HG03558 (cell line): ENCODE measurements around the gene ZFP62.

Source experiments
- ATAC-seq: cut with Tn5 transposase; IDR thresholded peaks from one replicate; pipeline ENCODE4 v1.9.1; 2021; ENCODE audit warnings: moderate number of reproducible peaks; ENCODE audit not compliant: unreplicated experiment; ENCODE audit errors: extremely low read depth

The ZFP62 gene

DNA sequence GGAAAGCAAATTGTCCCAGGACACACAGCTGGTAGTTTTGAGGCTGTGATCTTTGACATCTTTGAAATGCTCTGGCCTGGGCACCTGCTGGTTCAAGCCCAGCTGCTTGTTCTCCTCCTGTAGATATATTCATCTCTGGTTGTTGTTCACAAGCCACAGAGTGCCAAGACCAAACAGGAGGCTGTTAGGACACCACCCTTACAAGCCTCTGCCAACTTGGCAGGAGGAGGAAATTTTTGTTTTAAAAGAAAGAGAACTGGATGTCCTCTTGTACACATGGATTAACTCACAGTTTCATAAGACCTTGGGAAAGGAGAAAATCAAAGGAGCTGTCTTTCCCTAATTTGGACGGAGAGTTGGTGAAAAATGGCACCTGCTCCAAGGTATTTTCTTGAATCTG is 8.5 kb upstream of the ZFP62 start:
- ATAC-seq = no peak

DNA sequence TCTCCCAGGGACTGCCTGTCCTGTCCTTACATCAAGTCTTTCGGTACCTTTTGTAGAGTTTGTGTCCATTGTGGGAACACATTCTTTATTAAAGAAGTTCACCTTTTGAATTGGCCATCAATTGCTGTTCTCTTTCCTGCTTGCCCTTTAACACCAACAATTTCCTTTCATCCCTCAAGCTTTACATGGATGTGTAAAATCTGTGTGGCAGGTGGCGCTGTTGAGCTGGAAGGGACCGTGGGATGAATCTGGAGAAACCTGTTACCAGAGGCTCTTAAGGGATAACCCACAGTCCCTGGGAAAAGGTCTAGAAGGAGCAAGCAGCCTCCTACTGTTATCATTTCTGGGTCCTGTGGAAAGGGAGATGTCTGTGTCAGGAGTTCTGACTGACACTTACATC is 7.9 kb upstream of the ZFP62 start:
- ATAC-seq = no peak

DNA sequence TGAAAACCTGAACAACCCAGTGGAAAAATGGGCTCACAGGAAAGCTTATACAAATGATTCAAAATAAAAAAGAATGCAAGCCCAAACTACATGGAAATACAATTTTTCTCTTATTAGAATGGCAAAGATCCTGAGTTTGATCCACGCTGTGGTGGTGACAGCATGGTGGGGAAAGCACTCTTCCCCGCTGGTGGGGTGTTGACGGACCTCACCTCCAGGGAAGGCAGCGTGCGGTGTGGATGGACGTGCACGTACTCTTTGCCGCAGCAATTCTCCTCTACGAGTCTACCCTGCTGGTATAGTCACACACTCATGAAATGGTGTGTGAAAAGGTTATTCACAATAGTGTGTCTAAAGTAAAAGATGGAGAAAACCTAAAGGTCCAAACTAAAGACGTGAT is 5.9 kb upstream of the ZFP62 start:
- no peak for ATAC-seq

DNA sequence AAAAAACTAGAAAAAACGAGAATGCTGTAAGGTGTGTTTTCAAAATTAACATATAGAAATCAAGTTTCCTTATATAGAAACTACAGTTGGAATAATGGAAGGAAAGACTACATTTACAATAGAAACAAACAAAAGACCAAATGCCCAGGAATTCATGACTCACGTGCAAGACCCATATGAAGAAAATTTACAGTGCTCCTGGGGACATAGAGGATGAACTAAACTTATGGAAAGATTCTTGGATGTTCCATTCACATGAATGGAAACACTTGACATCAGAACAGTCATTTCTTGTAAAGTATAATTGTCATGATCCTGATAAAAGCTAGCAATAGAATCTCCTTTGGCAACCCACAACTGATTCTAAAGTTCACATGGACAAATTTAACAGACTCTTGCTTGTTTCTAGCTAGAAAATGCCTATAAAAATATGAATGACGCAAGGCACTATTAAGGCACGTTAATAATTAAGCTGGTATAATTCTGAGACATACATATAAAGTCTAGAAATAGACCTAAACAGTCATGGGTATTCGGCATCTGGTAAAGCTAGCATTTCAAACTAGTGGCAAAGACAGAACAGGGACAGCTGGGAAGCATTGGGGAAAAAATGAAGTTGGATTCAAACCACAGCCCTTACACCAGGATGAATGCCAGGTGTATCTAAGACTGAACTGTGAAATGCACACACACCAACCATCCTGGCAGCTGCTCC is 5.1 kb upstream of the ZFP62 start:
- no peak for ATAC-seq

DNA sequence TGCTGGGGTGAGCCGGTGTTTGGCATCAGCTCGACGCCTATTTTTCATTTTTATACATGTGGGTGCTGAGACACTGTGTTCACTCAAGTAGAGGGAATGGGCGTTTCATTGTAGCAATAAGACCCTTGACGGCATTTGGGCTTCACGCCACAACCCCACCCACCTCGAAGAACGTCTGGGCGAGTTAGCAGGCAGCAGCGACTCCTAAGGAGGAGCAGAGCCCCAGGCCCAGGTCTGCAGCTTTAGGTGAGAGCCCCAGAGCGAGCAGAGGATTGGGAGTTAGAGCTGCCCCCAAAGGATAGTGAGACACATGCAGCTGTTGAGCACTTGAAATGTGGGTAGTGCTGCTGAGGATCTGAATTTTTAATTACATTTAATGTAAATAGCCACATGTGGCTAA is 1.6 kb upstream of the ZFP62 start:
- ATAC-seq = no peak

DNA sequence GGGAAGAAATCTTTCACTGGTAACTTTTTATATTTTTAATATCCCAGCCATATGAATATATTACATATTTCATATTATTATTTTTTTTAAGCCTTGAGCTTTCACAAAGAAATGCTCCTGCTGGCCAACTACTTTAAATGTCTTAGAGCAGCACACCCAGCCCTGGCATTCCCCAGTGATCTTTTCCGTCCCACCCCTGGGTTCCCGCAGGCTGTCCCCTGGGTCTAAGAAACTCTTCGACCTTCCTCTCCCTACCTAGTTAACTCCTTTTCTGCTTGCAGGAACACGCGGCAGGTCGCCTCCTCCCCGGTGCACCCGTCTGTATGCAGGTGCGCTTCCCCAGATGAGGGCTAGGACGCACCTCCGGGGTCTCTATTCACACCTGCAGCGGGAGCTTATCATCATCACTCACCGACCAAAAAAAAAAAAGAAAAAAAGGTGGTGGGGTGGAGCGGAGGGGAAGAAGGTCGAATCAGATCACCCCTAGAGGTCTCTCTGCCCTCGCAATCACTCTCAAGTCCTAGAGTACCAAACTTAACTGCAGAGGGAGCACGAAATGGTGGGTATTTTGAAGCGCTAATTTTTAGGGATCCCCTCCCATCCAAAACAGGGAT is 696 bp downstream of the ZFP62 start:
- ATAC-seq = peak; percentile 12

DNA sequence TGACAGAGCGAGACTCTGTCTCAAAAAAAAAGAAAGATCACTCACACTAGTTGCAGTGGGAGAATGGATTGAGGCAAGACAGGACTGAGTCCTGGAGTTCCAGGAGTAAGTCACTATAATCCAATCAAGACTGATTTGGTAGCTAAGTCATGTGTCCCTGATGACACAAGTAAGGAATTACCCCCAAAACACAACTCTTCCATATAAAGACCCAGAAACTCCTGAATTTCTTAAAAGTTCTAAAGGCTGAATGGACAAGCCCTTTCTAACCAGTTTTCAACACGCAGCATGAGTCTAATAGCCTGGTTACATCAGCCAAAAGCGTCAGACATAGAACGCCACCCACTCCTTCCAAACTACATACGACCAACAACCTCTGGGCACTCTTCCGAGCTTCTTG is 2.5 kb downstream of the ZFP62 start:
- ATAC-seq = no peak

DNA sequence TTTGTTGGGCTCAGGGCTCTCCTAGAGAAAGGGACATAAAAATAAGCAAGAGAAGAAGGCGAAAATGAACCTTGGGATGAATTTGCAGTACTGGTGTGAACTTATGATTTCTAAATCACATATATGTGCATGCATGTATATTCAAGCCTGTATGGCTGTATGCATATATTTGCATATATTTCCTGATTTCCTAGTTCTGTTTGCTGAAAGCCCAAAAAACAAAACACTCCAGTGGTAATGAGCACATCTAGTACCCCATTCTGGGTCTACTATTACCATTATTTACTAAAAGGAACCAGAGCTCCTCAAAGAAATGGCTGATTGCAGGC is 7.3 kb downstream of the ZFP62 start:
- ATAC-seq = no peak

DNA sequence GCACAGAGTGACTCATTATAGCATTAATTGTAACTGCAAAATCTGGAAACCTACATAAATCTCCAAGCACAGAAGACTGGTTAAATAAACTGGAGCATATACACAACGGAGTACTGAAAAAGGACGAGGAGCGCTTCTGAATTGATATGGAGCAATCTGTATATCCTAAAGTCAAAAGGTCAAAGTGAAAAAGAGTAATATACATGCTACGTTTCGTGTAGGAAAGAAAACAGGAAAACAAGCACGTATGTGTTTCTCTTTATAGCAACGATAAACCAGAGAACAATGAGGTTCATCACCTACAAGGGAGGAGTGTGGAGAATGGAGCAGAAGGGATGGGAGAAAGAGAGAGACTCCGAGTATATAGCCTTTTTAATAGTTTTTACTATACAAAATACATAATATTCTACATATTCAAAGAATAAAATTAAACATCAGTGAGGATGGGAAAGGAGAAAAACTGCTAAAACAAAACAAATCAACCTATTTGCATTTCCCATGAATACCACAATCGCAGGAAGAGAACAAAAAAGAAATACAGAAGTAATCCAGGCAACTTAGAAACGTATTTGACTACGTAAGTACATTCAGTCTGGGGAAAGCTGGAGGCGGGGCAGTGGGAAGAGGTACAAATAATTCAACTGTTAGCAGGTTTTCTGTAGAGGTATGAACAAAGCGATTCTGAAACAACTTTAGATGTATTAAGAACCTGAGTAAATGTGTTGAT is 7.8 kb downstream of the ZFP62 start:
- no peak for ATAC-seq

DNA sequence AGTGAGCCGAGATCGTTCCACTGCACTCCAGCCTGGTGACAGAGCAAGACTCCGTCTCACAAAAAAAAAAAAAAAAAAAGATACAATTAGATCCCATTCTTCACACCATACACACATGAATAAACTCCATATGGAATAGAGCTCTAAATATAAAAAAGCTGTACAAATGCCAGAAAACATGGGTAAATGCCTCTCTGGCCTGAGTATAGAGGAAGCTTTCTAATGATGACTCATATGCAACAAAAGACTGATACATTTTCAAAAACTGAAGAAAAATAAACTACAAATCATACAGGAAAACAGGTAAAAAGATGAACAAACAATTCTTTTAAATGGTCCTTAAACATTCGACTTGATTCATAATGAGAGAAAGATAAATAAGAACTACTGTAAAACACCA is 8.6 kb downstream of the ZFP62 start:
- ATAC-seq = no peak

DNA sequence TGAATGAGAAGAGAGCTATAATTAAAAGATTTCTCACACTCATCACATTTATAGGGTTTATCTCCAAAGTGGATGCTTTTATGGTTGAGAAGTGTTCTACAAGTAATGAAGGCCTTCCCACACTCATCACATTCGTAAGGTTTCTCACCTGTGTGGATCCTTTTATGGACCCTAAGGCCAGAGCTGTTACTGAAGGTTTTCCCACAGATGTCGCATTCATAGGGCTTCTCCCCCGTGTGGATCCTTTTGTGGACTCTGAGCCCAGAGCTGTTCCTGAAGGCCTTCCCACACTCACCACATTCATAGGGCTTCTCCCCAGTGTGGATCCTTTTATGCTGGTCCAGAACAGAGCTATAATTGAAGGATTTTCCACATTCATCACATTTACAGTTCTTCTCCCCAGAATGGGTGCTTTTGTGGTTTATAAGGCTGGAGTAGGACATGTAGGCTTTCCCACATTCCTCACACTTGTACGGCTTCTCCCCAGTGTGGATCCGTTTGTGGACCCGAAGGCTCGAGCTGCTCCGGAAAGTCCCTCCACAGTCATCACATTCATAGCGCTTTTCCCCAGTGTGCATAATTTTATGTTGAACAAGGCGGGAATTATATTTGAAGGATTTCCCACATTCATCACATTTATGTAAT is 10.5 kb downstream of the ZFP62 start:
- ATAC-seq = no peak

DNA sequence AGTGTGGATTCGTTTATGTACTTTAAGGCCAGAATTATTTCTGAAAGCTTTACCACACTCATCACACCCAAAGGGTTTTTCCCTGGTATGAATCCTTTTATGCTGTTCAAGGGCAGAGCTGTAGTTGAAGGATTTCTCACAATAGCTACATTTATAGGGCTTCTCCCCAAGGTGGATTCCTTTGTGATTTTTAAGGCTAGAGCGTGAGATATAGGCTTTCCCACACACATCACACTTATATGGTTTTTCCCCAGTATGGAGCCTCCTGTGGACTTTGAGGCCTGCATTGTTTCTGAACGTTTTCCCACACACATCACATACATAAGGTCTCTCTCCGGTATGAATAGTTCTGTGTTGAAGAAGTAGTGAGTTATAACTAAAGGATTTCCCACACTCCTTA is 11.2 kb downstream of the ZFP62 start:
- no peak for ATAC-seq

DNA sequence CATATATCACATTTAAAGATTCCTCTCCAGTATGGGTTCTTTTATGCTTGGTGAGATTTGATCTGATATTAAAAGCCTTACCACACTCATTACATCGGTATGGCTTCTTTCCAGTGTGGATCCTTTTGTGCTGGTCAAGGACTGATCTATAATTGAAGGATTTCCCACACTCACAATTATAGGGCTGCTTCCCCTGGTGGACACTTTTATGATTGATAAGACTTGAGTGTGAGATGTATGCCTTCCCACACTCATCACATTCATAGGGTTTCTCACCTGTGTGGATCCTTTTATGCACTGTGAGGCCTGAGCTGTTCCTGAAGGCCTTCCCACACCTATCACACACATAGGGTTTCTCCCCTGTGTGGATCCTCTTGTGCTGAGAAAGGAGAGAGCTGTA is 12.2 kb downstream of the ZFP62 start:
- ATAC-seq = no peak

DNA sequence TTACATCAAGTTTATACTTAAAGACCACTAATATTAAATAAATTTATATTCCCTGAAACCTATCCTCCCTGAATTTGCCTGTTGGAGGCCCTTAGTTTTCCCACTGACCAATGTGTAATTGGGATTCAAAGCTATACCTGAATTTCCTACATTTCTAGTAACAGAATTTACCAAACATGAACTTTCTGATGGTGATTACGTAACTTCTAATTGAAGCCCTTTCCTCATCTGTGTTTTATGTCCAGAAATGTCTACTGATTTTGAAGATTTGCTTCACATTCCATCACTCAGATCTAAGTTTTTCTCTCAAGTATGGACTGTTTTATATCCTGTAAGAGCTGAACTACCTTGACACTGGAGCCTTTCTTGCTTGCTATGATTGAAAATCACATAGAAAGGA is 12.8 kb downstream of the ZFP62 start:
- ATAC-seq = no peak

DNA sequence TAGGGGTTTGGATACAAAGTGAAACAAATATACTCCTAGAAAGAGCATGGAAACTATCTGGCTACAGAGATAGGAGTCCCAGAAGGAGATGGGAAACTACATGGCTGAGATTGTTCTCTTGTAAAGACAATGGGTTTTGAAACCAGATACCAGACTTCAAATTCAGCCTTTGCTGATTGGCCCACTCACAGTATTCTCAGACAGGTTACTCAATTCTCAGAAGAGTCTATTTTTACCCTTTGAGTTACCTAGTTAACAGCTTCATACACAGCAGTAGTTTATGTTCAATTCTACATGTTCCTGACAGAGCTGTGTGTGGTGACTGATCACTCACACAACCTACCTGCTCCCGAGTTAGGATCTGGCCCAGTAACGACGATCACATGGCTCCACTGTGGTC is 14.1 kb downstream of the ZFP62 start:
- no peak for ATAC-seq

DNA sequence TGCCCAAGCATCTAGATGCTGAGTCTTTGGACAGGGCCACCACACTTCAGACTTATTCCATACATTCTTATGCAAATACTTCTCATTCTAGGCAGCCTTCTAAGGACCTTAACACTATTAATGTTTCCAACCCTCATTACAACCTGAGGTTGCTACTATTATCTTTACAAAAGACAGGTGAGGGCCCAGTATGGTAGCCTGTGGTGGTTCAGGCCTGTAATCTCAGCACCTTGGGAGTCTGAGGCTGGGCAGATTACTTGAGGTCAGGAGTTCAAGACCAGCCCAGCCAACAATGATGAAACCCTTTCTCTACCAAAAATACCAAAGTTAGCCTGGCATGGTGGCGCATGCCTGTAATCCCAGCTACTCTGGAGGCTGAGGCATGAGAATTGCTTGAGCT is 16.2 kb downstream of the ZFP62 start:
- ATAC-seq = no peak

DNA sequence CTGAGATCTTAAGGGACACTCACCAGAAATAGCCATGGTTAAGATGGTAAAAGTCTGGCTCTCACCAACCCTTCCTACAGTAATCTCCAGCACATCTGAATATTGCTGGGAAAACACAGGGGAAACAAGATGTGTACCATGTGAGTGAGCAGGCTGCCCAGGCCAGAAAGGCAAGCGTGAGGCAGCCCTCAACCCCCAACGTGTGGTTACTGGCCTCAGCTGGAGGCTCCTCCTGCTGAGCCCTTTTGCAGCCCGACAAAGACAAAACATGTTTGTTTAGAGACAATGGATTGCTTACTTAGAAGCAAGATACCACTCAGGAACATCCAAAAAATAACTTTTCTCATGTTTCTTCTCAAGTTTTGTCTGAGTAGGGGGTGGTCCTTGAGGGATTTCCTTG is 16.6 kb downstream of the ZFP62 start:
- ATAC-seq = no peak

DNA sequence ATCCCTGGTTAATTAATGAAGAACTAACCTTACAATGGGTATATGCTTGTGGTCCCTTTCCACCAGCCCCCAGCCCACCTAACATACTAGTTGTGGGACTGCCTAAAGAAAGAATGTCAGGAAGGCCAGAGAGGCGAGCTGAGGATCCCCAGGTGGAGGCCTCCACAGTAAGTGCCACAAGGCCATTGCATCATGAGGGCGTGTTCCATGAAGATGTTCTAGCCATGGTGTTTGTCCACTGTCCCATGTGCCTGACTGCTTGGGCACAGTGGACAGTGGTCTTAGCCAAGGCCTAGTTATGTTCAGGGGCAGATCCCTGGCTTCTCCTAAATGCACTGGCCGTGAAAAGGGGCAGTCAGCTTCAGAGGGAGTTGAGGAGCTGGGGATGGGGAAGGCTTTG is 21.1 kb downstream of the ZFP62 start:
- ATAC-seq = no peak

DNA sequence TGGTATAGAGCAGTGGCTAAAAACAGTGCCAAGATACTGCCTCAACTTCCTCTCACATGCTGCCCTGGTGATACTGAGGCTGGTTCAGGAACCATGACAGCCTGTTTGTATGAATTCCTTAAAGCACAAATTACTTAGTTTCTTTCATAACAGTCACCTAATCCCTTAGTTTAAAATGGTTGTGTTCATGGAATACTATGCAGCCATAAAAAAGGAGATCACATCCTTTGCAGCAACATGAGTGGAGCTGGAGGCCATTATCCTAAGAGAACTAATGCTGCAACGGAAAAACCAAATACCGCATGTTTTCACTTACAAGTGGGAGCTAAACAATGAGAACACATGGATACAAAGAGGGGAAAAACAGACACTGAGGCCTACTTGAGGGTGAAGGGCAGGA is 21.8 kb downstream of the ZFP62 start:
- no peak for ATAC-seq

DNA sequence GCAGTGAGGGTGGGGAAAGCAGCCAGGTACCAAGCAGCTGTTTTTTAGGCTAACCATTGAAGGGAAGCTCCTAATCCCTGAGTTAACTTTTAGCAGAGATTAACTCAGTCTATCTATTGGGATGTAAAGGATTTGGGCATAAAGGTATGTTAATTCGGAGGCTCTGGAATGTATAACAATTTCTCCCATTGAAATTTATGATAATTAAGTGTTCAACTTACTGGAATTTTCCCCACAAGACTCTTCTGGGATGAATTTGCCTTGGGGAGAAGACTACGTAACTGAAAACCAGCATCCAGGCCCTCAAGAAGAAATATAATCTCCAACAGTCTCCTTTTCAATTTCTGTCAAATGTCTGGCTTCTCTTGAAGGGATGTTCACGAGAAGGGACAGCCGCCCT is 23.6 kb downstream of the ZFP62 start:
- ATAC-seq = no peak

DNA sequence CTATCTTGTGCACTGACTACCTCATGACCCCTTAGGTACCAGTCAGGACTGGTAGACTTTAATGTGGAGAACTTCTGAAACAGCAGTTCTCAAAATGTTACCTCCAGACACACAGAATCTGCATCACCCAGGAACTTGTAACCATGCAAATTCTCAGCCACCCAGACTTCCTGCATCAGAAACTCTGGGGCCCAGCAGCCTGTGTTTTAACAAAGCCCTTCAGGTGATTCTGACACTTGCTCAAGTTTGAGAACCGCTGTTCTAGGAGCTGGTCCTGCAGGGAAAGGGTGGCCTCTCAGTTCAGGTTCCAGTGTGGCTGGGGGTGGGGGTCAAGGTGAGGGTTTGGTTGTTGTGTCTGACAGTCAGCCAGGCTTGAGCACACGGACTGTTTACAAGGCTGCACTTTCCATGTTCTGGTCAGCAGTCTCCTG is 28.4 kb downstream of the ZFP62 start:
- ATAC-seq = no peak
